Left ventricle myocardium inferior (tissue), 1 donor: ENCODE measurements around the gene ACADM. TPM values are rescaled to one million over a fixed set of nuclear protein-coding genes. Genes with fewer than 3 reads are reported as not detected.
A peak's percentile ranks its signal among the peaks of the same experiment; 100 is the strongest.

Experiments
- DNase-seq: peaks from one replicate; pipeline ENCODE4 v3.0.0-alpha.2; 2020
- H3K27ac ChIP-seq: fragments of 200-600 bp; replicated peaks from 2 replicates; pipeline ENCODE4 v1.8.0; 2021
- H3K27me3 ChIP-seq: fragments of 200-600 bp; 2 replicates; pipeline ENCODE4 v1.8.0; 2021; ENCODE audit warnings: low read depth
- H3K36me3 ChIP-seq: fragments of 200-600 bp; 2 replicates; pipeline ENCODE4 v1.8.0; 2021
- H3K4me1 ChIP-seq: fragments of 200-600 bp; 2 replicates; pipeline ENCODE4 v1.8.0; 2021
- H3K4me3 ChIP-seq: fragments of 200-600 bp; 2 replicates; pipeline ENCODE4 v1.8.0; 2021; ENCODE audit warnings: mild to moderate bottlenecking, moderate library complexity
- H3K9me3 ChIP-seq: fragments of 200-600 bp; replicated peaks from 2 replicates; pipeline ENCODE4 v1.8.0; 2021
- CTCF ChIP-seq: fragments of 200-600 bp; IDR thresholded peaks from 2 replicates; pipeline ENCODE4 v1.8.0; 2021; ENCODE audit warnings: antibody characterized with exemption, mild to moderate bottlenecking, borderline replicate concordance
- intact Hi-C: fragments of 100-400 bp; cut with micrococcal nuclease; formaldehyde crosslinking; loops from one replicate; pipeline ENCODE4 v1.11.0; 2022
- total RNA-seq: library from RNA; stranded (reverse); fragmentation: NEBNext Ultra II Directional; extraction: Animal tissue kit (Norgen Biotek cat#: 25700); gene quantifications from one replicate; pipeline ENCODE4 v1.2.1, GENCODE V29; 2021
- donor health status: DM: no; HTN: yes; CAD: no; lungs with severe emphysema.

ACADM gene
- total RNA-seq, 1 donor from 2014 or later = 358 TPM

DNA sequence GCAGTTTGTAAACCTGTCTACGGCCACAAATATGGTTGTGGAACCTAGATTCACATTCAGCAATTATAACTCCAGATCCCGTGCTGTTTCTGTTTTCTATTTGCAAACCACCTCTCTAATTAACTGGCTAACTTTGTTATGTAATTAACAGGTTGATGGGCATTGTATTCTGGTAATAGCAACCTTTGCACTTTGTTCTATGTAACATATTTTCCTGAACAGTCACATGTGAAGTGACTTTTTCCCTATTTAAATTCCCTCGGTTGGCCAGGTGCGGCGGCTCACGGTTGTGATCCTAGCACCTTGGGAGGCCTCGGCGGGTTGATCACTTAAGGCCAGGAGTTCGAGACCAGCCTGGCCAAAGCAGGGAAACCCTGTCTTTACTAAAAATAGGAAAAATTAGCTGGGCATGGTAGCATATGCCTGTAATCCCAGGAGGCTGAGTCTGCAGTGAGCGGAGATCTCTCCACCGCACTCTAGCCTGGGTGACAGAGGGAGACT is 1.4 kb downstream of the ACADM start:
- H3K27me3 ChIP-seq = no peaks in the 10 kb centered on the region
- no peak for TF ChIP-seq CTCF
- intact Hi-C loops = loop anchor here (10.0 kb wide), 1 partner anchor 59 kb away; the partner anchor contains the start of gene RABGGTB
- H3K4me3 ChIP-seq = peak overlapping the region; percentile 78
- no peak for DNase-seq
- no peaks in the 10 kb centered on the region for H3K9me3 ChIP-seq
- H3K27ac ChIP-seq = peak overlapping the region; percentile 92
- peaks cover 5% of the 10 kb centered on the region for H3K36me3 ChIP-seq
- H3K4me1 ChIP-seq = peaks cover 49% of the 10 kb centered on the region

DNA sequence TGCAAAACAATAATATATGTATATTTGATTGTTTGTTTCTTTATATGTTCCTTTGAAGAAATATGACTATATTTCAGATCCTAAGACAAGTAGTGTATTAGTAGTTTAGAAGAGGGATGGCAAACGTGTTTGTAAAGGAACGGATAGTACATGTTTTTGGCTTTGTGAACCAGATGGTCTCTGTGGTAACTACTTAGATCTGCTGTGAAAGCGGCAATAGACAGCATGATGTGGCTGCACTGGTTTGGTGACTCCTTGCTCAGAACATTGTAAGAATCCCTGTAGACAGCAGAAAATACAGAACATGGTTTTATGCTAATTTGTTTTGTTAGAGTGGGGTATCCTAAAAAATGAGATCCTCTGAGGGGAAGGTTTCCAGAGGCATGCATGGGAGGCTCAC is 3.1 kb downstream of the ACADM start:
- no peaks in the 10 kb centered on the region for H3K27me3 ChIP-seq
- H3K27ac ChIP-seq = no peak overlapping the region
- H3K9me3 ChIP-seq = no peaks in the 10 kb centered on the region
- H3K4me3 ChIP-seq = no peak overlapping the region
- no peak for TF ChIP-seq CTCF
- H3K36me3 ChIP-seq = peaks cover 5% of the 10 kb centered on the region
- no peak for DNase-seq
- intact Hi-C loops = loop anchor here (10.0 kb wide), 1 partner anchor 57 kb away; the partner anchor contains the start of gene RABGGTB
- peaks cover 49% of the 10 kb centered on the region for H3K4me1 ChIP-seq

DNA sequence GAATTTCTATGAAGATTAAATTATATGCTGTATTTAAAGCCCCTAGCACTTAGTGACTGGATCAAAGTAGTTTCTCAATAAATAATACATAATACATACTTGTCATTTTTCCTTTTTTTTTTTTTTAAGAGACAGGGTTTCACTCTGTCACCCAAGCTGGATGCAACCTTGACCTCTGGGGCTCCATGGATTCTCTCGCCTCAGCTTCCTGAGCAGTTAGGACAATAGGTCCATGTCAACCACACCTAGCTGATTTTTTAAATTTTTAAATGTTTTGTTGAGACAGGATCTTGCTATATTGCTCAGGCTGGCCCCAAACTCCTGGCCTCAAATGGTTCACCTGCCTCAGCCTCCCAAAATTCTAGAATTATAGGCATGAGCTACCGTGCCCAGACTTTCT is 5.9 kb downstream of the ACADM start:
- TF ChIP-seq CTCF = no peak
- Histone ChIP-seq H3K9me3 (no peaks in the 10 kb centered on the region), H3K4me1 (peaks cover 34% of the 10 kb centered on the region), H3K27me3 (no peaks in the 10 kb centered on the region), H3K36me3 (peaks cover 31% of the 10 kb centered on the region), H3K27ac (no peak overlapping the region), H3K4me3 (no peak overlapping the region)
- DNase-seq = no peak
- intact Hi-C loops = no loop called here

DNA sequence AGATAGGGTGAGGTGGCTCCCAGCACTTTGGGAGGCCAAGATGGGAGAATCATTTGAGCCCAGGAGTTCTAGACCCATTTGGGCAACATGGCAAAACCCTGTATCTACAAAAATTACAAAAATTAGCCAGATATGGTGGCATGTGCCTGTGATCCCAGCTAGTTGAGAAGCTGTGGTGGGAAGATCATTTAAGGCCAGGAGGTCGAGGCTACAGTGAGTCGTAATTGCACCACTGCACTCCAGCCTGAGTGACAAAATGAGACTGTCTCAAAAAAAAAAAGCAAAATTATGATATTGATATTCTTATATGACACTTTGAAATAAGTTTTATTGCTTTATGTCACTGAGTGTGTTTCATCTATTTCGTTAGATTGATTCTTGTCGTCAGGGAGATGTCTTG is 7.4 kb downstream of the ACADM start:
- no peak for TF ChIP-seq CTCF
- intact Hi-C loops = no loop called here
- Histone ChIP-seq H3K9me3 (no peaks in the 10 kb centered on the region), H3K27me3 (no peaks in the 10 kb centered on the region), H3K36me3 (peaks cover 44% of the 10 kb centered on the region), H3K4me3 (no peak overlapping the region), H3K4me1 (peaks cover 20% of the 10 kb centered on the region), H3K27ac (no peak overlapping the region)
- DNase-seq = no peak

GRCh38 chr1:75732703-75733102 is 8.2 kb downstream of the ACADM start:
- Histone ChIP-seq H3K4me1 (peaks cover 12% of the 10 kb centered on the region), H3K27me3 (no peaks in the 10 kb centered on the region), H3K27ac (no peak overlapping the region), H3K9me3 (no peaks in the 10 kb centered on the region), H3K4me3 (no peak overlapping the region), H3K36me3 (peaks cover 51% of the 10 kb centered on the region)
- intact Hi-C loops = no loop called here
- no peak for DNase-seq
- TF ChIP-seq CTCF = no peak
